Epidermal melanocyte (primary cell): ENCODE results near the gene GOLGA8S.
"Not testable (repeated sequence)": the region's sequence is repeated elsewhere in the genome, so short reads cannot be mapped to it uniquely, and the experiment has no call there.

Experiments
- DNase-seq: peaks from one replicate; pipeline ENCODE4 v3.0.0; 2011; ENCODE audit warnings: low spot score; ENCODE audit not compliant: insufficient read length

The GOLGA8S gene, protein sequence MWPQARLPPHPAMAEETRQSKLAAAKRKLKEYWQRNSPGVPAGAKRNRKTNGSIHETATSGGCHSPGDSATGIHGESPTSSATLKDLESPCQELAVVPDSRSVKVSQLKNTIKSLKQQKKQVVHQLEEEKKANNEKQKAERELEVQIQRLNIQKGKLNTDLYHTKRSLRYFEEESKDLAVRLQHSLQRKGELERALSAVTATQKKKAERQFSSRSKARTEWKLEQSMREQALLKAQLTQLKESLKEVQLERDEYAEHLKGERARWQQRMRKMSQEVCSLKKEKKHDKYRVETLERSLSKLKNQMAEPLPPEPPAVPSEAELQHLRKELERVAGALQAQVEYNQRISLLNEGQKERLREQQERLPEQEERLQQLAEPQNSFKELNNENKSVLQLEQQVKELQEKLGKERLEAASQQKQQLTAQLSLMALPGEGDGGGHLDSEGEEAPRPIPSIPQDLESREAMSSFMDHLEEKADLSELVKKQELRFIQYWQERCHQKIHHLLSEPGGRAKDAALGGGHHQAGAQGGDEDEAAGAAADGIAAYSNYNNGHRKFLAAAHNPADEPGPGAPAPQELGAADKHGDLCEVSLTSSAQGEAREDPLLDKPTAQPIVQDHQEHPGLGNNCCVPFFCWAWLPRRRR

DNA sequence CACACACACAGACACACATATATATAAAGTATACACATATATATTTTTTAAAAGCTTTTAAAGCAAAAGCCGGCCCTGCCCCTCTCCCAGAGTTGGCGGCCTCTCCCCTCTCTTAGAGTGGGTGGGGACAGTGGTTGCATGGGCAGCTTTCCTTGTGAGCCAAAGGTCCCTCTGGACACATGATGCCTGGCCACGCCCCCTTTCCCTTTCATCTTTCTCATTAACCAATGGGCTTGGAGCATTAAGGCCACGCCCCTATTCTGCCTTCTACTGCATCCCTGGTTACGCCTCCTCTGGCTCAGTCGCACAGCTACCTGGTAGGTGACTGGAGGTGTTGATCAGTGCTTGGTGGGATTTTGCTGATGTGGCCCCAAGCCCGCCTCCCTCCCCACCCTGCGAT lies at the start of gene GOLGA8S:
GOLGA8S (plus strand) TSS at position 301 of the 400 bp plus-strand sequence; CDS start at position 363, 62 bp downstream.
- not testable (repeated sequence) for DNase-seq

DNA sequence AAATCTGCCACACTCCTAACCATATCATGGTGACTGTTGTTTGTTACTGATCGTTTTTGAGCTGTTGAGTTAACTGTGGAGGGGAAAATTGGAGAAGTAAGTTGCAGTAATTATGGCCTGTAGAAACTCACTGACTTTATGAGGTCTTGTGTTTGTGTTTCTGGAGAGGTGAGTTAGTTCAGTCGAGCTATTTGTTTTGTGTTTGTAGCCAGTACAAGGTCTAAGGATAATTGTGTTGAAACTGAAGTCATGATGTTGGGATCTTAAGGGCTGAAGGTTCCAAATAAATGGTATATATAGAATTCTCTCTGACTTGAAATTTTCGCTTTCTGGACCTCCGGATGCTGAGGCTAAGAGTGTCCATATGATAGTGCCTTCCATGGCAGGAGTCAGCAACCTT lies 49.7 kb upstream of the GOLGA8S start:
- DNase-seq = not testable (repeated sequence)

DNA sequence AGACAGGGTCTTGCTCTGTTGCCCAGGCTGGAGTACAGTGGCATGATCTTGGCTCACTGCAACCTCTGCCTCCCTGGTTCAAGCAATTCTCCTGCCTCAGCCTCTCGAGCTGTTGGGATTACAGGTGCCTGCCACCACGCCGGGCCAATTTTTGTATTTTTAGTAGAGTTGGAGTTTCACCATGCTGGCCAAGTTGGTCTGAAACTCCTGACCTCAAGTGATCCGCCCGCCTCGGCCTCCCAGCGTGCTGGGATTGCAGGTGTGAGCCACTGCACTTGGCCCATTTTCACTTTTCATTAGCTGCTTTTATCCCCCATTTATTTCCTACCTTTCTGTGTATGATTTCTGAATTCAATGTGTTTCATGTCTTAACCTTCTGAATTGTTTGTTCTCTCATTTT lies 48.6 kb upstream of the GOLGA8S start:
- not testable (repeated sequence) for DNase-seq

- not testable (repeated sequence) for DNase-seq
Observed at GRCh38 chr15:23311233-23311632, 43.3 kb upstream of the GOLGA8S start.

DNA sequence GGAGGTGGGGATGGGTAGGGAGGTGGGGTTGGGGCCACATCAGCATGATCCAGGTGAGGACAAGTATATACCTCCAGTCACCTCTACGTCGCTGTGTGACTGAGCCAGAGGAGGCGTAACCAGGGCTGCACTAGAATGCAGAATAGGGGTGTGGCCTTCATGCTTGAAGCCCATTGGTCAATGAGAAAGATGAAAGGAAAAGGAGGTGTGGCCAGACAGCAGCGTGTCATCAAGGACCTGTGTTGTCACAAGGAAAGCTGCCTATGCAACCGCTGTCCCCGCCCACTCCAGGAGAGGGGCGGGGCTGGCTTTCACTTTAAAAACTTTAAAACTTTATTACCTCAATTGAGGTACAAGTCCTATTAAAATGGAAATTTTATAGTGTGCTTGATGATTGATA lies 20.5 kb upstream of the GOLGA8S start, which contains the start of gene GOLGA6L26:
GOLGA6L26 (minus strand) TSS at position 101 of the 400 bp plus-strand sequence; CDS start at position 40, 61 bp downstream.
- not testable (repeated sequence) for DNase-seq

- DNase-seq = not testable (repeated sequence)
Observed at GRCh38 chr15:23362622-23363021, 8.1 kb downstream of the GOLGA8S start.

- DNase-seq = not testable (repeated sequence)
Observed at GRCh38 chr15:23364261-23364660, 9.7 kb downstream of the GOLGA8S start.

DNA sequence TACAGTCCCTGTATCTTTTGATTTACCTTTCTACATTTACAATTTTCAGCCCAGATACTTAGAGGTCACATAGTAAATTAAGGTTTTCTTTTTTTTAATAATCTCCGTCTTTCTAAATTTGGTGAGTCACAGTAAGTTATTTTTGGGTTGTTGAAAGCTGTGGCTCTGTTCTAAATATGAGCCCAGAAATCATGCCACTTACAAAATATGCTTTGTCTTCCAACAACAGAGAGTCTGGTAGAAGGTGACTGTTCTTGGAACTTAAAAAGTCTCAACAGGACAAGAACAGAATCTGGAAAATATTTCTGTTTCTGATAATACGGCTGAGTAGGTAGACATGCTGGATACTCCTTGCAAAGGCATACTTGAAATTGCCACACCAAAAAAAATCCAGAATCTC lies 16.0 kb downstream of the GOLGA8S start:
- no peak for DNase-seq

- DNase-seq = not testable (repeated sequence)
Observed at GRCh38 chr15:23371134-23371533, 16.6 kb downstream of the GOLGA8S start.

- DNase-seq = not testable (repeated sequence)
Observed at GRCh38 chr15:23371868-23372267, 17.3 kb downstream of the GOLGA8S start.

DNA sequence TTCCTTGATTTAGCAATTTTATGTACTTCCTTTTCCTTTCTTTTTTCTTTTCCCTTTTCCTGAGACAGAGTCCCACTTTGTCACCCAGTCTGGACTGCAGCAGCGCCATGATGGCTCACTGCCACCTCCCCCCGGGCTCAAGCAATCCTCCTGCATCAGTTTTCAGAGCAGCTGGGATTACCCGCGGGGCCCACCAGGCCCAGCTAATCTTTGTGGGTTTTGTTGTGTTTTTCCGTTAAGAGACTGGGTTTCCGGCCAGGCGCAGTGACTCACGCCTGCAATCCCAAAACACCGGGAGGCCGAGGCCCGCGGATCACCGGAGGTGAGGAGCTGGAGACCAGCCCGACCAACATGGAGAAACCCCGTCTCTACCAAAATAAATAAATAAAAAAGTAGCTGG lies 17.7 kb downstream of the GOLGA8S start:
- DNase-seq = no peak

DNA sequence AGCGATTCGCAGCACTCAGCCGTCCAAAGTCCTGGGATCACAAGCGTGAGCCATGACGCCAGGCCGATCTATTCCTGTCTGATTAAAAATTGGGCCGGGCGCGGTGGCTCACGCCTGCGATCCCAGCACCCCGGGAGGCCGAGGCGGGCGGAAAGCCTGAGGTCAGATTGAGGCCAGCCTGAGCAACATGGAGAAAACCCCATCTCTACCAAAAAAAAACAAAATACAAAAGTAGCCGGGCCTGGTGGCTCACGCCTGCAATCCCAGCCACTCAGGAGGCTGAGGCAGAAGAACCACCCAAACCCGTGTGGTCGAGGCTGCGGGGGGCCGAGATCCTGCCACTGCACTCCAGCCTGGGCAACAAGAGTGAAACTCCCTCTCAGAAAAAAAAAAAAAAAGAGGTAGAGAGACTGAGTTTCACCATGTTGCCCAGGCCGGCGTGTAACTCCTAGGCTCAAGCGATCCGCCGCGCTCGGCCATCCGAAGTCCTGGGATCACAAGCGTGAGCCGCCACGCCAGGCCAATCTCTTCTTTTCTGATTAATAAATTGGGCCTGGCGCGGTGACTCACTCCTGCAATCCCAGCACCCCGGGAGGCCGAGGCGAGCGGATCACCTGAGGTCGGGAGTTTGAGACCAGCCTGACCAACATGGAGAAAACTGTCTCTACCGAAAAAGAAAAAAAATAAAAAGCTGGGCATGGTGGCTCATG lies 18.5 kb downstream of the GOLGA8S start:
- DNase-seq = not testable (repeated sequence)

- not testable (repeated sequence) for DNase-seq
Observed at GRCh38 chr15:23374226-23374625, 19.7 kb downstream of the GOLGA8S start.

DNA sequence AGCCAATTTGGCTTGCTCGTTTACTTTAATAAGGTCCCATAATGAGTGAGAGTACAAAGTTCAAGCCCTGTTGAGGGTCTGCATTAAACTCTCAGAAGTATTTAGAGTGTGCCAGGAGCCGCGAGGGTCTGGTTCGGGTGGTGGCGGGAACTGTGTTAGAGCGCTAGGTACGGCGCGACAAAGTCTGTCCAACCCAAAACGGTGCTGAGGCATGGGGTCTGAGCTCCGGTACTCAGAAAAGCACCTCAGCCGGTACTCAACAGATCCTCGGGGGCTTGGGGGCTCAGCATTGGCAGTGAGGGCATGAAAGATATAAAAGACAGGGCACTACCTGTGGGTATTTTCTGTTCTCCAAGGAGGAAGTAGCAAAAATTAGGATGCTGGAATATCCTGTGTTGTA lies 24.4 kb downstream of the GOLGA8S start:
- DNase-seq = not testable (repeated sequence)

- not testable (repeated sequence) for DNase-seq
Observed at GRCh38 chr15:23380700-23381099, 26.2 kb downstream of the GOLGA8S start.

DNA sequence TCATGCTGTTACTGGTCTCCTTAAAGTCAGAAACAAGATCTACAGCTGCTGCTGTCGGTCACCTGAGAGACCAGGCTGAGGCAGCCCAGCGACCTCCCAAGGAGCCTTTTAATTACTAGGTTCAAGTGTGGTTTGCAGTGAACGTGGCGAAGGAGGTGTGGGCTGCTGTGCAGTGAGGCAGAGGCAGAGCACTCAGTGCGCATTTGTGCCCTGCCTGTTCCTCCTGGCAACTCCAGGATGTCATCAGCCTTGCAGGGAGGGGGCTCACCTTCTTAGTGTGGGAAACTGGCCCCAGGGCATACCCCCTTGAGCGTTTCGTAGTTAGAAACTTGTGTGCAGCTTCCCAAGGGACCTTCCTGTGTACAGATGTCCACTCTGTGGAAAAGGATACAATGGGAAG lies 26.6 kb downstream of the GOLGA8S start:
- not testable (repeated sequence) for DNase-seq

DNA sequence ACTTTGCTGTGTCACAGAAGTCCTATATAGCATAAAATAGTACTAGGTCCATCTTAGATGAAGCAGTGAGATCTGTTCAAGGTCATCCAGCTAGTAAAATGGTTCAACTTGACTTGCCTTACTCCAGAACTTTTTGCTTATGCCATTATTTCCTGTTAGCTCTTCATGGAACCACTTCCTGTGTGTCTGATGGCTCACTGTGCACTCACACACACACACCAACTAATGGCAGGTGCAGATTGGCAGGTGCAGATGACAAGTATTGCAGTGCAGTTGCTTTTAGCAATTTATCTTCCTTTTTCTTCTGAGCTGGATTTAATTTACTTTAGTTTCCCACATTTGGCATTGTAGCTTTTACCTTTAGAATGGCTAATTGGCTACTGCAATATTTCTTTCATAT lies 29.8 kb downstream of the GOLGA8S start:
- no peak for DNase-seq

GRCh38 chr15:23385886-23386430 lies 31.4 kb downstream of the GOLGA8S start:
- no peak for DNase-seq

GRCh38 chr15:23387621-23388190 lies 33.2 kb downstream of the GOLGA8S start:
- no peak for DNase-seq

- DNase-seq = no peak
Observed at GRCh38 chr15:23395030-23395692, 40.6 kb downstream of the GOLGA8S start.

GRCh38 chr15:23395832-23396231 lies 41.3 kb downstream of the GOLGA8S start:
- DNase-seq = no peak
